Skin of body (tissue), 2 donors: ENCODE measurements around the gene FAF2. TPM values are rescaled to one million over a fixed set of nuclear protein-coding genes. Genes with fewer than 3 reads are reported as not detected.
"Not testable (repeated sequence)": the region's sequence is repeated elsewhere in the genome, so short reads cannot be mapped to it uniquely, and the experiment has no call there.

ENCODE experiments used
- DNase-seq: peaks from one replicate; lab custom pipeline; 2025; lab: John Stamatoyannopoulos, UW
- total RNA-seq: library from RNA; depleted of rRNA; stranded (reverse); fragments of >200 nt; gene quantifications from one replicate; pipeline ENCODE4 v1.2.3, GENCODE V29; 2014

The FAF2 gene
- total RNA-seq, 1 donor from 2014 or later, result 32.4 TPM

DNA sequence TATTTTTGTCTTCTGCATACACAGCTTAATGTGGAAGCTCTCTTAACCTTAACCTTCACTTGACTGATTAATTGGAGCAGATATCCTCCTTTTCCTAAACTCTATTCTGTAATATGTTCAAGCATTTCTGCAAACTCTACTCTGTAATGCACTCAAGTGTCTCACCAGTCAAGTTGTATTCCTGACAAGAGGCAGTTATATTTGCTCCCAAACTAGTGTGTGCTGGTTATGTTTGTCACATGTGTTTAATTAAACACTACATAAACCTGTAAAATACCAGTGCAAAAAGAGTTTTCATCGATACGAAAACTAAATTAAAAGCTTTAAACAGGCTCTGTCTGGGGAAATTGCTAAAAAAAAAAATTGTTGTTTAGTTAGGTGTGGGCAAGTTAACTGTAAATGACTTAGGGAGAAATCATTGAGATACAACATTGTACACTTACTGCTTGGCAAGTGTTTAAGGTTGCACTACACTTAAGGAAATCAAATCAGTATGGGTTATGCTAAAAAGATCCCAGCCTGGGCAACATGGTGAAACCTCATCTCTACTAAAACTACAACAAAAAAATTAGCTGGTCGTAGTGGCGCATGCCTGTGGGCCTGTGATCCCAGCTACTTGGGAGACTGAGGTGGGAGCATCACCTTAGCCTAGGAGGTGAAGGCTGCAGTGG lies 6.7 kb downstream of the FAF2 start:
- no peak for DNase-seq

GRCh38 chr5:176458904-176459561 lies 10.8 kb downstream of the FAF2 start:
- DNase-seq, result no peak

DNA sequence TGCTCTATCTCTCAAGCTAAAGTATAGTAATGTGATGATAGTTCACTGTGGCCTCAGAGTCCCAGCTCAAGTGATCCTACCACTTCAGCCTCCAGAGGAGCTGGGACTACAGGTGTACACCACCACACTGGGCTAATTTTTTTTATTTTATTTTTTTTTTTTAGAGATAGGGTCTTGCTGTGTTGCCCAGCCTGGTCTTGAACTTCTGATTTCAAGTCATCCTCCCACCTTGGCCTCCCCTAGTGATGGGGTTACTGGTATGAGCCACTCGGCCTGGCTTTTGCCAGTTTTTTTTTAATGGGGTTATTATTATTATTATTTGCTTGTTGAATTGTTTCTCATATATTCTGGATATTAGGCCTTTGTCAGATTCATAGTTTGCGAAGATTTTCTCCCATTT lies 13.2 kb downstream of the FAF2 start:
- DNase-seq, result no peak

DNA sequence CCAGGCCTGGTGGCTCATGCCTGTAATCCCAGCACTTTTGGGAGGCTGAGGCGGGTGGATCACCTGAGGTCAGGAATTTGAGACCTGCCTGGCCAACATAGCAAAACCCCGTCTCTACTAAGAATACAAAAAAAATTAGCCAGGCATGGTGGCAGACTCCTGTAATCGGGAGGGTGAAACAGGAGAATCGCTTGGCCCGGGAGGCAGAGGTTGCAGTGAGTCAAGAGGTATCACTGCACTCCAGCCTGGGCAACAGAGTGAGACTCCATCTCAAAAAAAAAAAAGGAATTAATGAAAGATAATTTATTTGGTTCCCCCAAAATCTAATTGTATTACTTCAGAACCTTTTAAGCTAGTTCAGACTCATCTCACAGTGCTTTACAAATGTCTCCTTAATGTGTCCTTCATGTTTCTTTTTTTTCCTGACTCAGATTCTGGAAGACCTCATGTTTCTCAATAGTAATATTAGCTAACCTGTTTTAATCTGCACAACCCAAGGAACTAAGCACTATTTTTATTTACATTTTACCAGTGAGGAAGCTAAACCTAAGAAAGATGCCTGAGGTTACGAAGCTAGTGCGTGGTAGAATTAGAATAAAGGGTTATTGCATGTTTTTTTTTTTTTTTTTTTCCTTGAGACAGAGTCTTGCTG lies 15.1 kb downstream of the FAF2 start:
- DNase-seq, result no peak

GRCh38 chr5:176466245-176466871 lies 18.2 kb downstream of the FAF2 start:
- DNase-seq, result no peak

DNA sequence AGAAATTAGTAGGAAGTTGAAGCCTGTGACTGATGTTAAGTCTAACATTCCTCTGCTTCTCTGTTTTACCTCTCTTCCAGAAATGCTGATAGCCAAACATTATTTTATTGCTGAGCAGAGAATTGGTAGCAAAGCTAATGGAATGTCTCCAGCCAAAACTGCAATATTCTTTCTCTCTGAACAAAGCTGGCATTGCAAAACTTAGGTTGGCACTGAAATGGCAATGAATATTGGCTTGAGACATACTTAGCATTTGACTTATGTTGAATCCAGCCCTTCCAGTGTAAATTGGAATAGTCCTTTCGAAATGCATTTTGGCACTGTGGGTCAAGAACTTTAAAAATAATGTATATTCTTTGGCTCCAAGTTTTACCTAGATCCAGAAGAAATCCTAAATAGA lies 21.1 kb downstream of the FAF2 start:
- DNase-seq, result no peak

- no peak for DNase-seq
Measured at GRCh38 chr5:176470539-176470938, 22.4 kb downstream of the FAF2 start.

- DNase-seq, result no peak
Measured at GRCh38 chr5:176471098-176471497, 22.9 kb downstream of the FAF2 start.

GRCh38 chr5:176473335-176474006 lies 25.3 kb downstream of the FAF2 start:
- no peak for DNase-seq

- no peak for DNase-seq
Measured at GRCh38 chr5:176474476-176474875, 26.3 kb downstream of the FAF2 start.

DNA sequence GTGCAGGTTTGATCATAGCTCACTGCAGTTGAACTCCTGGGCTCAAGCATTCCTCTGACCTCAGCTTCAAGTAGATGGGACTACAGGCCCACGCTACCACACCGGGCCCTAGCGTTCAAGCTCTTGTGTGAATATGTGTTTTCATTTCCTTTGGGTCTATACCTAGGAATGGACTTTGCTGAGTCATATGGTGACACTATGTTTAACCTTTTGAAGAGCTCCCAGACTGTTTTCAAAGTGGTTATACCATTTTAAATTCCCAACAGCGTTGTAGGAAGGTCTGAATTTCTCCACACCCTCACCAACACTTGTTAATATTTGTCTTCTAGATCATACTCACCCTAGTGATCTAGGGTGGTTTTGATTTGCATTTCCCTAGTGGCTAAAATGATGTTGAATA lies 33.5 kb downstream of the FAF2 start:
- no peak for DNase-seq

GRCh38 chr5:176485176-176485575 lies 37.0 kb downstream of the FAF2 start:
- DNase-seq, result no peak

- DNase-seq, result no peak
Measured at GRCh38 chr5:176486189-176486757, 38.1 kb downstream of the FAF2 start.

- not testable (repeated sequence) for DNase-seq
Measured at GRCh38 chr5:176487160-176487559, 39.0 kb downstream of the FAF2 start.

GRCh38 chr5:176489077-176489476 lies 40.9 kb downstream of the FAF2 start:
- no peak for DNase-seq

- DNase-seq, result no peak
Measured at GRCh38 chr5:176490301-176490700, 42.1 kb downstream of the FAF2 start.

GRCh38 chr5:176491101-176491502 lies 42.9 kb downstream of the FAF2 start:
- no peak for DNase-seq

DNA sequence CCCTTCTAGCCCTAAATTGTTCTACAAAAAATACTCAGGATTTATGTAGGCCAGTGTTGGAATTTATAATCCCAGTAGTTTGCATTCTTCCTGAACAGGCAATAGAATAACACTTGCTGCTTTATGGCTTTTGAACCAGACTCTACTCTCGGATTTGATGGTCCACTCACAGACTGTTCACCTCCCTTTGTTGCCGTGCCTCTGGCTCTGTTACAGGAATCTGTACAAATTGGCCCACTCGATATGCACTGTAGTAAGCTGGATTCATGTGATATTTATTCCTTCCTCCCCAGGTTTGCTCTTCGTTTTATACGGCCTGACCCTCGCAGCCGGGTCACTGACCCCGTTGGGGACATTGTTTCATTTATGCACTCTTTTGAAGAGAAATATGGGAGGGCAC lies 43.7 kb downstream of the FAF2 start:
- DNase-seq, result no peak

DNA sequence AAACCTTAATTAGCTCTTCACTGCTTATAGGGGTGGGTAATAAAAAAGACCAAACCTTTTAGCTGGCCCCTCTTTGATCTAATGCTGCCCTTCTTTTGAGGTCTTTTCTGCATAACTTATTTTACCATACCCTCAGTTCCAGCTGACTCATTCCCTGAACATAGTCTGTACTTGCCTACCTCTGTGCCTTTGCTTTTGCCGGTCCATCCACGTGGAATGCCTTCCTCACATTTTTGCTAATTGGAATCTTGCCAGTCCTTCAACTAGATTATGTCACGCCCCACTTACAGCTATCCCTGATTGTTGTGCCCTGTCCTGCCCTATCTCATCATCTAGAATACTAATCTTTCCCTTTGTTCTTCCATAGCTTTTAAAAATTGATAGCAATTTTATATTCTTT lies 44.2 kb downstream of the FAF2 start:
- DNase-seq, result no peak

GRCh38 chr5:176497852-176498251 lies 49.7 kb downstream of the FAF2 start:
- DNase-seq, result no peak

- DNase-seq, result no peak
Measured at GRCh38 chr5:176499273-176499672, 51.1 kb downstream of the FAF2 start.
